Endothelial cell of umbilical vein (primary cell): ENCODE results near the gene ELOB. TPM values are rescaled to one million over a fixed set of nuclear protein-coding genes. Genes with fewer than 3 reads are reported as not detected.

Source experiments
- BruUV-seq: library from RNA; stranded (reverse); fragments of 400-500 nt; replicated peaks from 2 replicates; lab custom pipeline; 2021; lab: Mats Ljungman, UMichigan
- CTCF ChIA-PET: fragments of 300-600, 350-600 bp; sonication (Branson Sonifier 250); formaldehyde crosslinking; loops from one replicate; lab custom pipeline; 2021; ENCODE audit warnings: antibody characterized with exemption, inconsistent platforms; lab: Charles Lee
- POLR2A ChIA-PET: fragments of 300-600, 350-600 bp; sonication (Branson Sonifier 250); formaldehyde crosslinking; loops from one replicate; lab custom pipeline; 2021; ENCODE audit warnings: antibody characterized with exemption, inconsistent platforms; lab: Charles Lee
- DNase-seq: peaks from one replicate; pipeline ENCODE4 v3.0.0-alpha.2; 2011; ENCODE audit warnings: low read depth, low spot score
- FAIRE-seq: peaks from 2 replicates; lab custom pipeline; 2011; peaks lifted over from hg19 to GRCh38; lab: Jason Lieb, UNC
- H2AFZ ChIP-seq: 2 replicates; pipeline ENCODE4 v1.6.0; 2012; ENCODE audit warnings: low read depth, low read length, control low read depth, inconsistent platforms
- H3K27ac ChIP-seq: 2 replicates; pipeline ENCODE4 v1.5.1; 2011; ENCODE audit warnings: low read depth, mild to moderate bottlenecking, control low read depth, low read length, moderate library complexity; ENCODE audit not compliant: insufficient read depth
- H3K27me3 ChIP-seq, 2 experiments: 2 replicates each; pipeline versions ENCODE4 v1.6.0 to v1.6.1; 2011; ENCODE audit warnings: low read length in 2 of 2, mixed read lengths in 1 of 2; ENCODE audit not compliant: control insufficient read depth in 2 of 2, insufficient read depth in 2 of 2
- H3K36me3 ChIP-seq, 2 experiments: 2 replicates in 1 of 2; 3 replicates in 1 of 2; pipeline ENCODE4 v1.5.1; 2011; ENCODE audit warnings: low read length in 2 of 2, mild to moderate bottlenecking in 1 of 2, moderate library complexity in 1 of 2; ENCODE audit not compliant: control insufficient read depth in 2 of 2, insufficient read depth in 2 of 2; ENCODE audit errors: extremely low read depth in 1 of 2
- H3K4me1 ChIP-seq: 3 replicates; pipeline ENCODE4 v1.5.1; 2011; ENCODE audit warnings: mild to moderate bottlenecking, low read length; ENCODE audit not compliant: control insufficient read depth, insufficient read depth; ENCODE audit errors: extremely low read depth
- H3K4me2 ChIP-seq: 2 replicates; pipeline ENCODE4 v1.6.1; 2011; ENCODE audit warnings: low read length, control low read depth, mixed read lengths; ENCODE audit not compliant: insufficient read depth
- H3K4me3 ChIP-seq, 3 experiments: fragments of 200-600 bp in 1 of 3; sonication (generic), shearing (Covaris generic) in 1 of 3; replicated peaks in 1 of 3; 2 replicates each; pipeline ENCODE4 v1.5.1; 2011 to 2016; ENCODE audit warnings: control low read depth in 3 of 3, low read length in 3 of 3, mild to moderate bottlenecking in 2 of 3, inconsistent platforms in 1 of 3, low read depth in 1 of 3, moderate library complexity in 1 of 3; ENCODE audit not compliant: insufficient read depth in 1 of 3
- H3K79me2 ChIP-seq: 2 replicates; pipeline ENCODE4 v1.6.0; 2012; ENCODE audit warnings: low read length, inconsistent platforms; ENCODE audit not compliant: control insufficient read depth, insufficient read depth
- H3K9ac ChIP-seq: replicated peaks from 2 replicates; pipeline ENCODE3; 2011; ENCODE audit warnings: low read length, control low read depth; ENCODE audit not compliant: insufficient read depth; ENCODE audit errors: extremely low read depth
- H3K9me1 ChIP-seq: replicated peaks from 3 replicates; pipeline ENCODE4 v1.6.0; 2011; ENCODE audit warnings: mild to moderate bottlenecking, low read length; ENCODE audit not compliant: control insufficient read depth, insufficient read depth; ENCODE audit errors: extremely low read depth
- H3K9me3 ChIP-seq: replicated peaks from 2 replicates; pipeline ENCODE4 v1.5.1; 2012; ENCODE audit warnings: low read length, inconsistent platforms; ENCODE audit not compliant: control insufficient read depth, insufficient read depth
- H4K20me1 ChIP-seq: replicated peaks from 2 replicates; pipeline ENCODE3; 2011; ENCODE audit warnings: mild to moderate bottlenecking, low read length; ENCODE audit not compliant: control insufficient read depth, insufficient read depth; ENCODE audit errors: extremely low read depth
- EZH2 ChIP-seq: IDR thresholded peaks from 2 replicates; pipeline ENCODE4 v1.6.1; 2012; ENCODE audit warnings: borderline replicate concordance, low read depth, mild to moderate bottlenecking, moderate library complexity, low read length, inconsistent platforms; ENCODE audit not compliant: severe bottlenecking
- FOS ChIP-seq: IDR thresholded peaks from 2 replicates; pipeline ENCODE4 v1.6.1; 2011; ENCODE audit warnings: mild to moderate bottlenecking, low read length, moderate library complexity, borderline replicate concordance; ENCODE audit not compliant: insufficient read depth
- GATA2 ChIP-seq: IDR thresholded peaks from 2 replicates; pipeline ENCODE4 v1.7.0; 2011; ENCODE audit warnings: low read depth, mild to moderate bottlenecking, moderate library complexity, mixed read lengths, low read length; ENCODE audit not compliant: insufficient read length, insufficient read depth
- JUN ChIP-seq: IDR thresholded peaks from 2 replicates; pipeline ENCODE4 v1.6.1; 2011; ENCODE audit warnings: borderline replicate concordance, low read depth; ENCODE audit not compliant: insufficient read length, insufficient read depth
- MYC ChIP-seq: IDR thresholded peaks from one replicate; pipeline ENCODE4 v1.6.1; 2011; ENCODE audit warnings: mild to moderate bottlenecking, low read depth, low read length
- POLR2A ChIP-seq: IDR thresholded peaks from 2 replicates; pipeline ENCODE4 v1.6.1; 2012; ENCODE audit warnings: low read depth, mild to moderate bottlenecking, control low read depth, low read length
- POLR2AphosphoS5 ChIP-seq: IDR thresholded peaks from 2 replicates; pipeline ENCODE4 v1.6.1; 2012; ENCODE audit warnings: low read depth, mild to moderate bottlenecking, control low read depth, low read length, moderate library complexity; ENCODE audit not compliant: insufficient read depth
- dilution Hi-C: fragments of 300-500 bp; cut with MboI; formaldehyde crosslinking; loops from one replicate; pipeline ENCODE4 v1.15.0; 2019; ENCODE audit warnings: low sequenced_read_pairs; ENCODE audit not compliant: extremely low pct_ligation_motif_present
- intact Hi-C: fragments of 100-400 bp; cut with micrococcal nuclease; formaldehyde crosslinking; loops from one replicate; pipeline ENCODE4 v1.10.0; 2022
- polyA plus RNA-seq, 4 experiments: library from polyadenylated mRNA; depleted of rRNA in 3 of 4; stranded (reverse) in 3 of 4; unstranded in 1 of 4; fragments of >200 nt; gene quantifications; 2 replicates each; pipeline versions ENCODE4 v1.2.1 to v1.2.3, GENCODE V29; 2011 to 2012; ENCODE audit warnings: missing spikeins in 1 of 4
- total RNA-seq: library from RNA; stranded (reverse); gene quantifications from 2 replicates; pipeline ENCODE4 v1.2.3, GENCODE V29; 2021
- TF ChIP-seq, protein P1 (sequence below), 2 donors: IDR thresholded peaks; 1 replicate in 1 of 2; 2 replicates in 1 of 2; pipeline ENCODE4 v1.5.1; 2011; ENCODE audit warnings: low read length in 2 of 2, mild to moderate bottlenecking in 2 of 2, moderate library complexity in 2 of 2, control low read depth in 1 of 2, inconsistent platforms in 1 of 2, low read depth in 1 of 2; ENCODE audit not compliant: insufficient read depth in 1 of 2; ENCODE audit errors: extremely low read depth in 1 of 2
- TF ChIP-seq, protein P2 (sequence below): IDR thresholded peaks from 2 replicates; pipeline ENCODE4 v1.6.1; 2011; ENCODE audit not compliant: insufficient read depth, insufficient read length

The ELOB gene
- total and polyA plus RNA-seq, 2 donors (not counting 3 experiments of a cell fraction or from before 2014, with no cell fraction given): 251 to 848 TPM

DNA sequence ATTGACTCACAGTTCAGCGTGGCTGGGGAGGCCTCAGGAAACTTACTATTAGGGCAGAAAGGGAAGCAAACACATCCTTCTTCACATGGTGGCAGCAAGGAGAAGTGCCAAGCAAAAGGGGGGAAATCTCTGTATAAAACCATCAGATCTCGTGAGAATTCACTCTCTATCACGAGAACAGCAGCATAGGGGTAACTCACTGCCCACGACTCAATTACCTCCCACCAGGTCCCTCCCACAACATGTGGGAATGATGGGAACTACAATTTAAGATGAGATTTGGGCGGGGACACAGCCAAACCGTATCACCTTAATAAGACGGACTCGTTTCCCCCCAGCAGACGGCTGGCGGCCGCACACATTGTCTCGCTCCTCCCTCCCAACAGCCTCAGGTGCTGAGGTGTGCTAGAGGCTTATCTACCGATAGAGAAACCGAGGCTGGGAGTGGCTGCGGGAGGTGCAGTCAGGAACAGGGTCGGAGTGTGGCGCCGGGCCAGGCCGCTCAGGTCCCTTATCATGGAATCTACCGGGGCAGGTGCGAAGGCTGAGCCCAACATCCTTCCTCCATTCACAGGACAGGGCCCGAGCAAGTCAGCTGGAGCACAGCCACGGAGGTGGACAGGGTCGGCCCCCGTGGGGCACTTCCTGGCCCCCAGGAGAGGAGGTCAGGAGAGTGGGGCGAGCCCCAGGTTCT lies 48.1 kb upstream of the ELOB start:
- H3K4me3 ChIP-seq: no peak overlapping the region
- H3K9me3 ChIP-seq: no peaks in the 10 kb centered on the region
- peaks cover 1% of the 10 kb centered on the region for H3K4me1 ChIP-seq
- BruUV-seq: no TSS peak
- ChIA-PET POLR2A (no interaction called here), CTCF (interaction anchor here (1.8 kb wide), 1 partner anchor 14 kb away, joined by 7 read pairs; no protein-coding TSS in a partner anchor)
- TF ChIP-seq GATA2 (no peak), FOS (no peak), MYC (no peak), POLR2AphosphoS5 (no peak), EZH2 (no peak), POLR2A (no peak), JUN (no peak)
- TF ChIP-seq, protein P1, sequence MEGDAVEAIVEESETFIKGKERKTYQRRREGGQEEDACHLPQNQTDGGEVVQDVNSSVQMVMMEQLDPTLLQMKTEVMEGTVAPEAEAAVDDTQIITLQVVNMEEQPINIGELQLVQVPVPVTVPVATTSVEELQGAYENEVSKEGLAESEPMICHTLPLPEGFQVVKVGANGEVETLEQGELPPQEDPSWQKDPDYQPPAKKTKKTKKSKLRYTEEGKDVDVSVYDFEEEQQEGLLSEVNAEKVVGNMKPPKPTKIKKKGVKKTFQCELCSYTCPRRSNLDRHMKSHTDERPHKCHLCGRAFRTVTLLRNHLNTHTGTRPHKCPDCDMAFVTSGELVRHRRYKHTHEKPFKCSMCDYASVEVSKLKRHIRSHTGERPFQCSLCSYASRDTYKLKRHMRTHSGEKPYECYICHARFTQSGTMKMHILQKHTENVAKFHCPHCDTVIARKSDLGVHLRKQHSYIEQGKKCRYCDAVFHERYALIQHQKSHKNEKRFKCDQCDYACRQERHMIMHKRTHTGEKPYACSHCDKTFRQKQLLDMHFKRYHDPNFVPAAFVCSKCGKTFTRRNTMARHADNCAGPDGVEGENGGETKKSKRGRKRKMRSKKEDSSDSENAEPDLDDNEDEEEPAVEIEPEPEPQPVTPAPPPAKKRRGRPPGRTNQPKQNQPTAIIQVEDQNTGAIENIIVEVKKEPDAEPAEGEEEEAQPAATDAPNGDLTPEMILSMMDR (IDR thresholded peaks at IDR 0.05; ENCODE audit: extremely low read depth in 1 of 2, insufficient read depth in 1 of 2, low read depth in 1 of 2, low read length in 2 of 2): no peak
- TF ChIP-seq, protein P2, sequence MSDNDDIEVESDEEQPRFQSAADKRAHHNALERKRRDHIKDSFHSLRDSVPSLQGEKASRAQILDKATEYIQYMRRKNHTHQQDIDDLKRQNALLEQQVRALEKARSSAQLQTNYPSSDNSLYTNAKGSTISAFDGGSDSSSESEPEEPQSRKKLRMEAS: no peak
- no peak for DNase-seq
- H3K9me1 ChIP-seq: no peaks in the 10 kb centered on the region
- no peaks in the 10 kb centered on the region for H3K27me3 ChIP-seq
- H4K20me1 ChIP-seq: no peaks in the 10 kb centered on the region
- intact Hi-C loops (no loop called here), dilution Hi-C loops (no loop called here)
- H3K9ac ChIP-seq: no peak overlapping the region
- H2AFZ ChIP-seq: no peak overlapping the region
- no peaks in the 10 kb centered on the region for H3K36me3 ChIP-seq
- no peak overlapping the region for H3K27ac ChIP-seq
- no peak overlapping the region for H3K4me2 ChIP-seq
- no peak for FAIRE-seq
- H3K79me2 ChIP-seq: no peaks in the 10 kb centered on the region
